GM19328 (cell line): ENCODE measurements around the gene LCNL1.

Source experiments
- ATAC-seq: cut with Tn5 transposase; IDR thresholded peaks from one replicate; pipeline ENCODE4 v1.9.1; 2021; ENCODE audit warnings: mild to moderate bottlenecking, moderate library complexity; ENCODE audit not compliant: unreplicated experiment

The LCNL1 gene

DNA sequence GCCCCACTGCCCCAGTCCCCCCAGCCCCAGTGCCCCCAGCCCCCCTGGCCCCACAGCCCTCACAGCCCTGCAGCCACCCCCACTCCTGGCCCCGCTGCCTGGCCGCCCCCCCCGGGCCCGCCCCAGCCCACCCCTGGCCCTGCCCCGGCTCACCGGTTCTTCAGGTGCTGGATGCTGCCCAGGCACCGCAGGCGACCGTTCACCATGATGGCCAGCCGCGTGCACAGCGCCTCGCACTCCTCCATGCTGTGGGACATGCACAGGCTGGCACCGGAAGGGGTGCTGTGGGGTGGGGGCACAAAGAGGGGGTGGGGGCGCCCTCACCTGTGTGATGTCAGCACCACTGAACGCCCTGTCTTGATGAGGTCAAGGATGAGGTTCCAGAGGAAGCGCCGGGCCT lies 26.4 kb downstream of the LCNL1 start:
- no peak for ATAC-seq

DNA sequence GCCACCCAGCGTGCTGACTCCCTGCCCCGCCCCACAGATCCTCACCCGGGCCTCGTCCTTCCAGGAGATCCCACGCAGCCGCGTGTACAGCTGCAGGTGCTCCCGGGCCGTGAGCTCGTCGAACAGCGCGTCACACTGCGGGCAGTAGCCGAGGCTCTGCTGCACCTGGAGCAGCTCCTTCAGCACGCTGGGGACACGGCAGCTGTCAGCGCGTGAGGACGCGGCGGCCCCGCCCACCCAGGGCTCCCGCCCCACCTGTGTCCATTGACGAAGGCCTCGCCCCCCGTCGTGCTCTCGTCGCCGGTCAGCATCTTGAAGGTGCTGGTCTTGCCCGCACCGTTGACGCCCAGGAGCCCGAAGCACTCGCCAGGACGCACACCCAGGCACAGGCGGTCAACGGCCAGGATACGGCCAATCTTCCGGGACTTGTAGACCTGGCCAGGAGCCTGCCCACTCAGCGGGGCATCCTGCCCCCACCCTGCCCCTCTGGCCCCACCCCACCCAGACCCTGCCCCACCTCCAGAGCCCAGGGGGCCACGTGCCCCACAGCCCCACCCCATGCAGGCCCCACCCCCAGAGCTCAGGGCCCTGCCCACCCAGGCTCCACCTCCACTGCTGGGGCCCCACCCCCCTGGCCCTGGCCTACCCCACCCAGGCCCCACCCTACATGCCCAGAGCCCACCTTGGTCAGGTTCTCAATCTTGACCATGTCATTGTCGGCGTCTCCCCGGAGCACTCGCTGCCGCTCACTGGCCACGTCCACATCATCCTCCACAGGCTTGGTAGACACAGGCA lies 27.3 kb downstream of the LCNL1 start:
- no peak for ATAC-seq

DNA sequence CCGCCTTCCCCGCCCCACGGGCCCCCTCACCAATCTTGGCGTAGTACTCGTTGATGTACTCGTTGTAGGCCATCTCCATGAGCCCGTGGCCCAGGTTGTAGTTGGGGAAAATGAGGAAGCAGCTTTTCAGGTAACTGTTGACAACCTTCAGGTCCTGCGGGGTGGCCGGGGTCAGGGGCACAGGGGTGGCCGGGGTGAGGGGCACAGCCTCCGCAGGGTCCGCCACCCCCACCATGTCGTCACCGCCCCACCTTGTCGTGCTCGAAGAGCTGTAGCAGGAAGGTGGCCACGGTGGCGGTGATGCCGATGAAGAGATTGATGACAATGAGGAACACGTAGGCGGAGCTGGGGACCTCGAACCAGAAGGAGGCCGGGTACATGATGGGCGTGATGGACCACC lies 28.4 kb downstream of the LCNL1 start:
- ATAC-seq = no peak

DNA sequence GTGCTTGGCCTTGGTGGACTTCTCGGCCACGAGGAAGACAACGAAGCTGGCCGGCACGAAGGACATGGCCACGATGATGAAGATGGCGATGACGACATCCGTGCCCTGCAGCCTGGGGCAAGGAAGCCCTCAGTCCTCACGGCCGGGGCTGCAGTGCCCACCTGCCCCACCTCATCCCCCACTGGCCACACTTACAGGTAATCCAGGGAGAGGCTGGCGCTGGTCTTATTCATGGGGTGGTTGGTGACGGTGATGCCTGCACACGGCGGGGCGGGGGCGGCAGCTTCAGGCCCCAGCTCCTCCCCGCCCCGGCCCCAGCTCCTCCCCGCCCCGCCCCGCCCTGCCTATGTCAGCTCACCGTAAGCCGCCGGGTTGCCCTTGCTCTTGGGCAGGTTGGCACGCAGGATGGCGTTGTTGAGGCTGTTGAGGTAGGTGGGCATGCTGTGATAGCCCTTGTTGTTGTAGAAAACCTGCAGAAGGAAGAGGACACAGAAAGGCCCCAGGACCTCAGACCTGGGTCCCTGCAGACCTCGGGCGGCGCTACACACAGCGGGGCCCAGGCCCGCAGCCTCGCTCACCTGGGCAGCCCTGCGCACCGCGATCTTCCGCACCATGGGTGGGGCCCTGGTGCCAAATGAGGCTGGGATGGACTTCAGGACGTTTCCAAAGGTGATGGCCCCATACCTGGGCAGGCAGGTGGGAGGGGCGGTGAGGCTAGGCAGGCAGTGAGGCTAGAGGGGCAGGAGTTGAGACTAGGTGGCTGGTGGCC lies 29.3 kb downstream of the LCNL1 start:
- no peak for ATAC-seq

DNA sequence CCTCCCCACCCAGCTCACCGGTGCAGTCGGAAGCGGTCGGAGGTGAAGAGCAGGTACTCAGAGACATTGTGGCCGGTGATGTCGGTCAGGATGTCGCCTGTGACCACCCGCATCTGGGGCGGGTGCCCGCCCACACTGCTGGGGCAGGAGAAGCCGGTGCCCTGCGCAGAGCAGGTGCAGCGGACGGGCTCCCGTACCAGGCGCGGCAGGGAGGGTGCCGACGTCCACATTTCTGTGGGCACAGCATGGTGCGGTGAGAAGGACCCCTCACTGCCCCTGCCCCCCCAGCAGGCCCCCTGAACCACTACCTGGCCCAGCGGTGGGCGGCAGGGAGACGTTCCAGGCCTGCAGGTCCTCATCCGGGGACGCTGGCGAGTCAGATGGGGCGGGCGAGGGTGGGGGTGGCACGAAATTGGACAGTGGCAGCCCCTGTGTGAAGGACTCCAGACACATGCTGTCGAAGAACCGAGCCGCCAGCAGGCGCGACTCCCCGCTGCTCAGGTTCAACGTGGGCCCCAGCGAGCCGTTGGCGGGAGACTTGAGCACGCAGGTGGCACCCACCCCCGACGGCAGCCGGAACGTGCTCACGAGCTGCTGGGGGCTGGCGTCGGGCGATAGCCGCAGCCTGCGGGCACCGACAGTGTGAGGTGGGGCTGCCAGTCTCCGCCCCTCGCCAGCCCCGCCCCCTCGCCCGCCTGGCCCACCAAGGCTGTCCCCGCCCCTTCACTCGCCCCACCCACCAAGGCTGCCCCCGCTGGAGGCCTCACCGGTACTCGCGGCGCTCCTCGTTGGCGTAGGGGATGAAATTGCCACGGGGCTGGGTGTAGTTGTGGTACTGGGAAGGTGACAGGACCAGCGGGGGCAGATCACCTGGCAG lies 30.1 kb downstream of the LCNL1 start:
- ATAC-seq = no peak

DNA sequence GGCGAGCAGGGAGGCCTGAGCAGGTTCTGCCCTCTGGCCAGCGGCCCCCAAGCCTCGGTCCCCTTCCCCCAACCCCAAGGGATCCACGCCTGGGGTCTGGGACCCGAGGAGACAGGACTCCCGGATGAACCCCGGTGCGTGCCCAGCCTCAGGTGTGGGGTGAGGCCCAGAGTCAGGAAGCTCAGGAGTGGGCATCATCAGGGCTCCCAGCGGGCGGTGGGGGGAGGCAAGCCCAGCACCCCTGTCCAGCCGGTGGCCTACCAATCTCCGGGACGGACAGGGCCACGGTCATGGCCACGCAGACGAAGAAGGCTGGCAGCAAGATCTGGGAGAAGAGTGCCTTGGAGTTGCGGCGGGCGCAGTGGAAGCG lies 30.8 kb downstream of the LCNL1 start:
- no peak for ATAC-seq

DNA sequence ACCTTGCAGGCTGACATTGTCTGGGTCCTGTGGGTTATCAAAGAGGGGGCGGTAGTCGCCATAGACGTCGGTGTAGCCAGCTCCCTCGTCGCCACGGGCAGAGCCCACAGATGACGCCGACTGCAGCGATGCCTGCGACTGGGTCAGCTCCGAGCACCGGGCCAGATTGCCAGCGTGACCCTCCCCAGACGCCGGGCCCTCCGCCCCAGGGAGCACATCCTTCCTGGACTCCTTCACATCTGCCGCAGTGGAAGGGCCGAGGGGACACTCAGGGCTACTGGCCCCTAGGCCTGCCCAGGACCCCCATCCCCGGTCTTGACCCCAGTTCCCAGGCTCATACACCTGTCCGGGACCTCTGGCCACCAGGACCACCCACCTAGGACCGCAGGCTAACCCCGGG lies 31.4 kb downstream of the LCNL1 start:
- no peak for ATAC-seq

DNA sequence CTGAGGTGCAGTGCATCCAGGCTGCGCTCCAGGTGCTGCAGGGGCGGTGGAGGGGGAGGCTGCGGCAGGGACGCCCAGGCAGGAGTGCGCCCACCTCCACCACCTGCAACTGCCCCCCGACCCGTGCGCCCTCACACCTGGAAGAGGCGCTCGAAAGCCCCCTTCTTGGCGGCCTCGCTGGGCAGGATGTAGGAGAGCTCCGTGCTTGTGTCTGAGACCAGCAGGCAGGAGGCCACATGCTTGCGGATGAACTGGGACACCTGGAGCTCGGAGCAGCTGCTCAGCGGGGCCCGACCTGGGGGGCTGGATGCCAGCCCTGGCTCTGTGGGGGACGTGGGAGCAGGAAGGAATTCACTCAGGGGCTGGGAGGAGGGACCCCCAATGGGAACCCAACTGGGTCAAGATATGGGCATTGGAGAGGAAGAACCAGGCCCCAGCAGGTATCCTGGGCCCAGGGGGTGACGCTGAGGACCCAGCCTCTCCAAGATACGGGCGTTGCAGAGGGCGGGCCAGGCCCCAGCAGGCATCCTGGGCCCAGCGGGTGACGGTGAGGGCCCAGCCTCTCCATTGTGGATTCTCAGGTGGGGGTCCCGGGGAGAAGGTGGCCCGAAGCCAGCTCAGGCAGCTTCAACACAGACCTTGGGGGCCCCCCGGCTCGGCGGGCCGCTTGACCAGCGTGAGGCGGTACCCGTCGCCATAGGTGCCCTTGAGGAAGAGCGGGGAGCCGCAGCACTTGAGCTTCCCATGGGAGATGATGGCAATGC lies 32.2 kb downstream of the LCNL1 start:
- no peak for ATAC-seq

DNA sequence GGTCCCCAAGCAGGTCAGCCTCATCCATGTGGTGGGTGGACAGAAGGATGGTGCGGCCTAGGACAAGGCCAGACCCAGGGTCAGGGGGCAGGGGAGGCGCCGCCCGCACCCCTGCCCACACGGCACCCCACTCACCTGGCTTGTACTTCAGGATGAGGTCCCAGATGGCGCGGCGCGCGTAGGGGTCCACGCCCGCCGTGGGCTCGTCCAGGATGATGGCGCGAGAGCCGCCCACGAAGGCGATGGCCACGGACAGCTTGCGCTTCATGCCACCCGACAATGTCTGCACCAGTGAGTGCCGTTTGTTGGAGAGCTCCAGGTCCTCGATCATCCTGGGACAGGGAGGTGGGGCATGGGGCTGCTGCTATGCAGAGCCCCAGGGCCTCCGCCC lies 32.7 kb downstream of the LCNL1 start:
- ATAC-seq = no peak

DNA sequence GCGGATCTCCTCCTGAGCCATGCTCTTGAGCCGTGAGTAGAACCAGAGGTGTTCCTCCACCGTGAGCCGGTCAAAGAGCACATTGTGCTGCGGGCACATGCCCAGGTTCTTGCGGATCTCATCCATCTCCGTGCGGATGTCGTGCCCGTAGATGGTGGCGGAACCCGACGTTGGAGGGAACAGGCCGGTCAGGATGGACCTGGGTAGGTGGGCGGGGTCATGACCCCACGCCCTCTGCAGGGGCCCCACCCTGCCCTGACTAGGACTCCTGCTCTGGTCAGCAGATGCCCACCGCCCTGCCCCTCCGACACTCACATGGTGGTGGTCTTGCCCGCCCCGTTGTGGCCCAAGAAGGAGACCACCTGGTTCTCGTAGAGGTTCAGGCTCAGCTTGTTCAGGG lies 33.2 kb downstream of the LCNL1 start:
- no peak for ATAC-seq

DNA sequence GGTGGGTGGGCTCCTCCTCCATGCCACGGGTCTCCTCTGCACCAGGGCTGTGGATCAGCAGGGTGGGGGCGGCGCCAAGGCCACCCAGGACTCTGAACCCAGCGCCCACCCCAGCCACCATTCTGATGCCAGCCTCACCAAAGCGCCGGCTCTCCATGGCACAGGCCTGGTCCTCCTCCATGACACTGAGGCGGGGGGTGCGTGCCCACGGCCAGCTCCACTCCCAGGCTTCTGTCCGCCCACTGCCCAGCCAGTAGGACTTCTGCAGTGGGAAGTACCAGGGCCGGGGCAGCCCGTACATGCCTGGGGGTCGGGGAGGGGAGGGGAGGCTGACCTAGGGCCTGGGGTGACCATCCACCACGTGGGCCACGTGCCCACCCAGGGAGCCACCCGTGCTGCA lies 33.6 kb downstream of the LCNL1 start:
- no peak for ATAC-seq

DNA sequence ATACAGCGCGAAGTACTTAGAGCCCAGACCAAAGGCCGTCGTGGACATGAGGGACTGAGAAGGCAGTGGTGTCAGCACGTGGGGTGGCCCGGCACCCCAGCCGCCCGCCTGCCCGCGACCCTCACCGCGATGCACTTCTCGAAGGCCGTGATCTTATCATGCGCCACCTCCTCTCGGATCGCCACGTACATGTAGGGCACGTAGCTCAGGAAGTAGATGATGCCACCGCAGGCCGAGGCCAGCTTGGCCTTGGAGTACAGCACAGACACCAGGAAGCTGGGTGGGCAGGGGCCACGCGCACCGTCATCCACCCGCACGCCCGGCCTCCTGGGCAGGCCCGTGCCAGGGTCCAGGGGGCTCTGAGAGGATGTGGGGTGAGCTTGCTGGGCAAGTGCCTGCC lies 34.3 kb downstream of the LCNL1 start:
- no peak for ATAC-seq

DNA sequence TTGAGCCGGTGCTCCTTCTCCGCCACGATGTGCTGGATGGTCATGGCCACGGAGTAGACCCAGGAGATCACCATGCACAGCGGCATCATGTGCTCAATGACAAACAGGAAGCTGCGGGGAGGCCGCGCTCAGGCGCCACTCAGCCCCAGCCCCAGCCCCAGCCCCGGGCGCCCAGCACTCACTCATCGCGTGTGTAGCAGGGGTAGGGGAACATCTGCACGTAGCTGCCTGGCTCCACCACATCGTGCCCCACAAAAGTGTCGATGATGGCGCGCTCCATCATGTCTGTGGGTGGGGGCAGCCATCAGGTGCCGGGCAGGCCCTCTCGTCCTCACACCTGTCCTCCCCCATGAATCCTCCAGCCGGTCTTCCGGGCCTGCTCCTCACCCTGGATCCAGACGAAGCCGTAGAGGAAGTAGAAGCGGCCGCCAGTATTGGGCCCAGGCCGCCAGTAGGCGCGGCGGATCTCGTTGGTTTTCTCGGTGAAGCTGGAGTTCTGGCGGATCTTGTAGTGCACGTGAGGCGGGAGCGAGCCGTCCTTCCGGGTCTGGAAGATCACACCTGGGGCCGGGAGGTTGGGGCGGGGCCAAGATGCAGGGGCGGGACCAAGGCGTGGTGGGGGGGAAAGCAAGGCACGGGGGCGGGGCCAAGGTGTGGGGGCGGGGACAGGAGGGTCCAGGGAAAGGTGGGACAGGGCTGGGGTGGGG lies 35.2 kb downstream of the LCNL1 start:
- no peak for ATAC-seq

DNA sequence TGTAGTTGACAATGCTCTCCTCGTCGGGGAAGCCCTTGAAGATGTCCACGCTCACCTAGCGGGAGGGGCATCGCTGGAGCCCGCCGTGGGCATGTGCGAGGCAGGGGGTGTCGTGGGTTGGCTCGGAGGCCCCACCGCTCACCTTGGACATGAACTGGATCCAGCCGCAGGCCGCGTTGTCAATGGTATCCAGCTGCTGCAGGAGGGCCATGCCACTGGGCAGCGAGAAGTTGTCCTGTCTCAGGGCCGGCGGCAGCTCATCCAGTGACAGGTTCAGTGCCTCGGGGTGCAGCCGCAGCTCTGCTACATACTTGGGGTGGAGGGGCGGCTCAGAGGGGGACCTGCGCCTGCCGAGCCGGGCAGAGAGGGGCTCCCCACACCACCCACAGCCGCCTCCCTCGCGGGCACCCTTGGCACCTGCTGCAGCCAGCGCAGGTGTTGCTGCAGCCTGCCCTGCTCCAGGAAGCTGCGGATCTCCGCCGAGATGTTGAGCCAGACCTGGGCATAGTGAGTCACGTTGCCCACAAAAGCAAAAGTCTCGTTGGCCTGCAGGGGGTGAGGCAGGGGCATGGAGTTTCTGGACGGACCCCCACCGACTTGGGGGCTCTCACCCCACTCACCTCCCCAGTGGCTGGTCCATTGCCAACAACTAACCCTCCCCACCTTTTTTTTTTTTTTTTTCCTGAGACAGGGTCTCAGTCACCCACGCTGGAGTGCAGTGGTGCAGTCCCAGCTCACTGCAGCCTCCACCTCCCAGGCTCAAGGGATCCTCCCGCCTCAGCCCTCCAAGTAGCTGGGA lies 36.2 kb downstream of the LCNL1 start:
- no peak for ATAC-seq

DNA sequence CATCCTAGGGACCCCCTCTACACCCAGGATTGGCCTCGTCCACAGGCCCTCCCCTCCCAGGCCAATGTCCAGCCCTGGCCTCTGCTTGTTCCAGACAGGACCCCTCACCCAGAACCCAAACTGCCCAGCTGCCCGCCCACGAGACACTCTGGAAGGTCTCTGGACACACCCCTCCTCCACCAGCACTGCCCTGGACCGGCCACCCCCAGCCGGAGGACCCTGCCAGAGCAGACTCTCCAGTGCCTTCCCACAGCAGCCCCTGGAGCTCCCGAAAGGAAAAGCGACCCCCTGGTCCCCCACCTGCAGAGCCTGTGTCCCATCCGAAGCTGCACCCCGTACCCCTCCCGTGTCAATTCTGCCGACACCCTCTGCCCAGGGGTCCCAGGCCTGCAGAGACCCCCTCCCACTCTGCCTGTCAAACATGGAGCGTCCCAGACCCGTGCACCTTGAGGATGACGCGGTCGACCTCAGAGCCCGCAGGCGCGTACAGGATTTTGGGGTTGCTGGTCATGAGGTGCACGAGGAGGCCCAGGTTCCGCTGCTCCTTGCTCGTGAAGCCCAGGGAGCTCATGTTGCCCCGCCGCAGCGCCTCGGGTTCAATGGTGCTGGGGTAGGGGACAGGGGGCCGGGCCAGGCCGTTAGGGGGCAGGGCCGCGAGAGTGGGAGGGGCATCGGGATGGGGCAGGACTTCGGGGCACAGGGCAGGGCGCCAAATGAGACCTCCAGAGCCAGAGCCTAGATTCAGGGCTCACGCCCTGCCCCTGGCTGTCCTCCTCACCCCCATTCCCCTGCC lies 37.3 kb downstream of the LCNL1 start:
- no peak for ATAC-seq

DNA sequence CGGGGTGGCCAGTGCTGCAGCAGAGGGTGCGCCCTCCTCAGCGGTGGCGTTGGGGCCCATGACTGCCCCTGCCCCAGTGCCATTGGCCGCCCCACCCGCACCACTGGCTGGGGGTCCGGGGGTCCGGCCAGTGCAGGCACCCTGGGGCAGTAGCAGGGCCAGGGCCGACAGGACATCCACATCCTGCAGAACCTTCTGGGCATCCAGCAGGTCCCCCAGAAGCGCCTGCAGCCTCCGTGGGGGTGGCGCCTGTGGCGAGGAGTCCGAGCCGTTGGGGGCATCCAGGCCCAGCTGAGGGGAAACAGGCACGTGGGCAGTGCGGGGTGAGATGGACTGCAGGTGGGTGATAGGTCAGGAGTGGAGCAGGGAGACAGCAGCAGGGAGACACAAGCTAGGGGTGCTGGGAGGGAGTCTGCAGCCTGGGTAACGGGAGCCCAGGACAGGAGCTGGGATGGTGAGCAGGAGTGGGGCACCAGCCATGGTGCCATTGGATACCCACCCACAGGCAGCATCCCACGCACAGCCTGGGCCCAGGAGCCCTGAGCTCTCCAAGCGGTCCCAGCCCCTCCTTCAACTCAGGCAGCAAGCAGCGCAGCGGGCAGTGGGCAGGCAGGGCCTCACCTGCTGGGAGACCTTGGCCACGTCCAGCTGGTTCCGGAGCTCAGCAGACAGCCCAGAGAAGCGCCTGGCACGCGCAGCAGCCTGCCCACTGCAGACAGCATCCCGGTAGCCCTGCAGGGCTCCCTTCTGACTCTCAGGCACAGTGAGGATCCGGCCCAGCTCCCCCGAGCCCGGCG lies 38.2 kb downstream of the LCNL1 start:
- ATAC-seq = no peak

DNA sequence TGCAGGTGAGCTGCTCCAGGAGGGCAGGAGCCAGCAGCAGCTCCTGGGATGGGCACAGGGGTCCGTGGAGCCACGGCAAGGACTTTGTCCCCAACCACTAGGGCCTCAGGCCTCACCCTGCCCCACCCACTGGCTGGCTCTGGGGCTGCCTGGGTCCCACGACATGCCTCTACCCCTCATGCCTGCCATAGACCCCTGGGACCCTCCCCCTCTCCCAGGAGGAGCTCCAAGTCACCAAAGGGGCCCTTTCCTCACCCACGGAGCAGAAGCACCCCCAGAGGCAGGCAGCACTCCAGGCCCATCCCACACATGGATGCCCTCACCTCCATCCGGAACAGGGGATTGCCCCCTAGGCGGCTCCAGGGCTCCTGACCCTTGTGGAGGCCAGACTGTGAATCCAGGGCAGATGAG lies 38.8 kb downstream of the LCNL1 start:
- ATAC-seq = no peak
